GM12878 (cell line): ENCODE measurements around the gene SGO1. TPM values are rescaled to one million over a fixed set of nuclear protein-coding genes. Genes with fewer than 3 reads are reported as not detected.

Experiments
- ATAC-seq: fragments of 200-7000 bp; cut with Tn5 transposase; 3 replicates; pipeline ENCODE4 v1.9.1; 2020; ENCODE audit warnings: mild to moderate bottlenecking, moderate library complexity
- BruUV-seq: library from RNA; stranded (reverse); fragments of 400-500 nt; replicated peaks from 2 replicates; lab custom pipeline; 2021; lab: Mats Ljungman, UMichigan
- CTCF ChIA-PET: fragments of 300-600 bp; sonication (Branson Sonifier 250); formaldehyde crosslinking; extraction: SDS; loops from one replicate; lab custom pipeline; 2021; ENCODE audit warnings: inconsistent platforms; lab: Yijun Ruan, JAX
- POLR2A ChIA-PET: fragments of 350-600 bp; formaldehyde crosslinking; extraction: SDS; loops from one replicate; lab custom pipeline; 2021; ENCODE audit warnings: inconsistent platforms; lab: Charles Lee
- RAD21 ChIA-PET: fragments of 300-600 bp; sonication (Branson Sonifier 250); formaldehyde crosslinking; loops from one replicate; lab custom pipeline; 2023; ENCODE audit warnings: antibody characterized with exemption; ENCODE audit not compliant: unreplicated experiment; lab: Charles Lee
- SMC1A ChIA-PET: fragments of 300-600 bp; sonication (Branson Sonifier 250); formaldehyde crosslinking; loops from one replicate; lab custom pipeline; 2023; ENCODE audit not compliant: unreplicated experiment, uncharacterized antibody; lab: Charles Lee
- DNase-seq: peaks from one replicate; pipeline ENCODE4 v3.0.0-alpha.2; 2011; ENCODE audit warnings: low read depth, low spot score
- FAIRE-seq: peaks from 3 replicates; lab custom pipeline; 2011; peaks lifted over from hg19 to GRCh38; lab: Jason Lieb, UNC
- H2AFZ ChIP-seq: 2 replicates; pipeline ENCODE4 v1.6.0; 2011; ENCODE audit warnings: low read depth, low read length, control low read depth; ENCODE audit not compliant: control insufficient read depth
- H3K27ac ChIP-seq: 2 replicates; pipeline ENCODE4 v1.5.1; 2011; ENCODE audit warnings: control low read depth; ENCODE audit not compliant: control insufficient read depth, insufficient read depth
- H3K27me3 ChIP-seq, 2 experiments: replicated peaks in 1 of 2; 2 replicates each; pipeline versions ENCODE4 v1.6.0 to v1.6.1; 2011; ENCODE audit warnings: low read length in 1 of 2; ENCODE audit not compliant: control insufficient read depth in 2 of 2, insufficient read depth in 2 of 2
- H3K36me3 ChIP-seq, 2 experiments: 2 replicates each; pipeline ENCODE4 v1.5.1; 2011; ENCODE audit warnings: low read length in 1 of 2; ENCODE audit not compliant: control insufficient read depth in 2 of 2, insufficient read depth in 2 of 2
- H3K4me1 ChIP-seq: 2 replicates; pipeline ENCODE4 v1.6.1; 2011; ENCODE audit warnings: mild to moderate bottlenecking, low read length, moderate library complexity, mixed read lengths; ENCODE audit not compliant: control insufficient read depth, insufficient read depth
- H3K4me2 ChIP-seq: 2 replicates; pipeline ENCODE4 v1.6.0; 2011; ENCODE audit warnings: control low read depth; ENCODE audit not compliant: control insufficient read depth, insufficient read depth
- H3K4me3 ChIP-seq: fragments of 200-600 bp; sonication (generic); 2 replicates; pipeline ENCODE4 v1.5.1; 2016
- H3K79me2 ChIP-seq: 2 replicates; pipeline ENCODE4 v1.6.0; 2011; ENCODE audit warnings: low read length; ENCODE audit not compliant: control insufficient read depth, insufficient read depth
- H3K9ac ChIP-seq: 2 replicates; pipeline ENCODE4 v1.8.0; 2011; ENCODE audit warnings: low read length, control low read depth, mixed read lengths; ENCODE audit not compliant: control insufficient read depth, insufficient read depth
- H3K9me3 ChIP-seq: replicated peaks from 3 replicates; pipeline ENCODE4 v1.5.1; 2011; ENCODE audit warnings: mild to moderate bottlenecking, low read length; ENCODE audit not compliant: control insufficient read depth, insufficient read depth
- H4K20me1 ChIP-seq: 2 replicates; pipeline ENCODE4 v1.6.0; 2011; ENCODE audit not compliant: control insufficient read depth, insufficient read depth
- CBFB ChIP-seq: IDR thresholded peaks from 2 replicates; pipeline ENCODE4 v1.6.1; 2016; ENCODE audit warnings: antibody characterized with exemption, low read depth
- E2F8 ChIP-seq: fragments of 450-650 bp; IDR thresholded peaks from 2 replicates; pipeline ENCODE4 v1.6.1; 2018; ENCODE audit warnings: mild to moderate bottlenecking, low read depth, moderate library complexity; ENCODE audit not compliant: partially characterized antibody
- EP300 ChIP-seq, 2 experiments: fragments of 150-350 bp in 1 of 2; IDR thresholded peaks; 2 replicates each; pipeline ENCODE4 v1.6.1; 2011 to 2012; ENCODE audit warnings: low read depth in 2 of 2, low read length in 2 of 2, borderline replicate concordance in 1 of 2, improper control_type of control experiment in 1 of 2, inconsistent platforms in 1 of 2; ENCODE audit not compliant: control insufficient read depth in 1 of 2
- RBBP5 ChIP-seq: fragments of 200-600 bp; sonication (generic); conservative IDR thresholded peaks from 2 replicates; pipeline ENCODE4 v1.6.1; 2016
- SMC3 ChIP-seq: IDR thresholded peaks from 2 replicates; pipeline ENCODE4 v1.6.1; 2011; ENCODE audit warnings: low read length, improper control_type of control experiment, borderline replicate concordance
- WGBS: methylation state at CpG from one replicate; pipeline ENCODE4 v1.1.6; 2016; ENCODE audit warnings: low lambda C conversion rate; ENCODE audit not compliant: insufficient replicate concordance, insufficient coverage; ENCODE audit errors: missing lambda C conversion rate; 5-methylcytosine and 5-hydroxymethylcytosine counted together
- in situ Hi-C: fragments of 300-500 bp; cut with MboI; formaldehyde crosslinking; loops from 9 replicates; pipeline ENCODE4 v1.14.3; 2018; ENCODE audit warnings: mixed read lengths
- intact Hi-C: fragments of 100-400 bp; cut with micrococcal nuclease; formaldehyde crosslinking; loops from one replicate; pipeline ENCODE4 v1.14.2; 2022; ENCODE audit not compliant: unreplicated experiment
- polyA plus RNA-seq, 11 experiments: library from polyadenylated mRNA; depleted of rRNA in 4 of 11; unstranded in 6 of 11; stranded (reverse) in 5 of 11; fragments of >200 nt; fragmentation: Nextera tagmentation in 4 of 11; fragmentation: Illumina TruSeq in 1 of 11; extraction: Ambion mirVana in 4 of 11; extraction: Trizol in 1 of 11; gene quantifications; 1 replicate in 1 of 11; 2 replicates in 10 of 11; pipeline versions ENCODE4 v1.2.1 to v1.2.3, GENCODE V29; 2011 to 2016; ENCODE audit warnings: inconsistent platforms in 2 of 11, missing spikeins in 2 of 11, low read depth in 1 of 11
- total RNA-seq, 4 experiments: library from RNA; depleted of rRNA in 3 of 4; stranded (reverse); fragments of >200 nt in 3 of 4; fragmentation: Illumina TruSeq in 1 of 4; extraction: Trizol in 1 of 4; gene quantifications; 2 replicates each; pipeline versions ENCODE4 v1.2.1 to v1.2.3, GENCODE V29; 2013 to 2021
- TF ChIP-seq, protein P1 (sequence below), 3 experiments: IDR thresholded peaks in 2 of 3; conservative IDR thresholded peaks in 1 of 3; 2 replicates each; pipeline ENCODE4 v1.5.1; 2011; ENCODE audit warnings: low read depth in 3 of 3, low read length in 3 of 3, mild to moderate bottlenecking in 3 of 3, control low read depth in 2 of 3, moderate library complexity in 2 of 3, inconsistent platforms in 1 of 3, mixed read lengths in 1 of 3; ENCODE audit not compliant: control insufficient read depth in 2 of 3, insufficient read depth in 1 of 3; ENCODE audit errors: extremely low read depth in 1 of 3
- TF ChIP-seq, protein P2 (sequence below): fragments of 450-650 bp; IDR thresholded peaks from 2 replicates; pipeline ENCODE4 v1.6.1; 2017; ENCODE audit warnings: borderline replicate concordance
- TF ChIP-seq, protein P3 (sequence below): fragments of 450-650 bp; IDR thresholded peaks from 2 replicates; pipeline ENCODE4 v1.6.1; 2017; ENCODE audit warnings: mild to moderate bottlenecking, low read depth, inconsistent platforms; ENCODE audit not compliant: poor library complexity, severe bottlenecking
- TF ChIP-seq, protein P4 (sequence below): fragments of 450-650 bp; IDR thresholded peaks from 2 replicates; pipeline ENCODE4 v1.6.1; 2017; ENCODE audit warnings: low read depth, mild to moderate bottlenecking, moderate library complexity

SGO1 gene
- total and polyA plus RNA-seq, 10 of the 15 experiments (the other 5 are each of a cell fraction or from before 2014, with no cell fraction given): 10.9 to 46.2 (median 17.6) TPM

GRCh38 chr3:20190991-20191390, 5.0 kb upstream of the SGO1 start (continued):
- TF ChIP-seq, protein P1, sequence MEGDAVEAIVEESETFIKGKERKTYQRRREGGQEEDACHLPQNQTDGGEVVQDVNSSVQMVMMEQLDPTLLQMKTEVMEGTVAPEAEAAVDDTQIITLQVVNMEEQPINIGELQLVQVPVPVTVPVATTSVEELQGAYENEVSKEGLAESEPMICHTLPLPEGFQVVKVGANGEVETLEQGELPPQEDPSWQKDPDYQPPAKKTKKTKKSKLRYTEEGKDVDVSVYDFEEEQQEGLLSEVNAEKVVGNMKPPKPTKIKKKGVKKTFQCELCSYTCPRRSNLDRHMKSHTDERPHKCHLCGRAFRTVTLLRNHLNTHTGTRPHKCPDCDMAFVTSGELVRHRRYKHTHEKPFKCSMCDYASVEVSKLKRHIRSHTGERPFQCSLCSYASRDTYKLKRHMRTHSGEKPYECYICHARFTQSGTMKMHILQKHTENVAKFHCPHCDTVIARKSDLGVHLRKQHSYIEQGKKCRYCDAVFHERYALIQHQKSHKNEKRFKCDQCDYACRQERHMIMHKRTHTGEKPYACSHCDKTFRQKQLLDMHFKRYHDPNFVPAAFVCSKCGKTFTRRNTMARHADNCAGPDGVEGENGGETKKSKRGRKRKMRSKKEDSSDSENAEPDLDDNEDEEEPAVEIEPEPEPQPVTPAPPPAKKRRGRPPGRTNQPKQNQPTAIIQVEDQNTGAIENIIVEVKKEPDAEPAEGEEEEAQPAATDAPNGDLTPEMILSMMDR (IDR thresholded peaks at IDR 0.05 in 2 of 3, conservative IDR thresholded peaks at IDR 0.05 in 1 of 3; ENCODE audit: control insufficient read depth in 2 of 3, extremely low read depth in 1 of 3, insufficient read depth in 1 of 3, low read depth in 3 of 3, low read length in 3 of 3): no peak
- TF ChIP-seq, protein P2, sequence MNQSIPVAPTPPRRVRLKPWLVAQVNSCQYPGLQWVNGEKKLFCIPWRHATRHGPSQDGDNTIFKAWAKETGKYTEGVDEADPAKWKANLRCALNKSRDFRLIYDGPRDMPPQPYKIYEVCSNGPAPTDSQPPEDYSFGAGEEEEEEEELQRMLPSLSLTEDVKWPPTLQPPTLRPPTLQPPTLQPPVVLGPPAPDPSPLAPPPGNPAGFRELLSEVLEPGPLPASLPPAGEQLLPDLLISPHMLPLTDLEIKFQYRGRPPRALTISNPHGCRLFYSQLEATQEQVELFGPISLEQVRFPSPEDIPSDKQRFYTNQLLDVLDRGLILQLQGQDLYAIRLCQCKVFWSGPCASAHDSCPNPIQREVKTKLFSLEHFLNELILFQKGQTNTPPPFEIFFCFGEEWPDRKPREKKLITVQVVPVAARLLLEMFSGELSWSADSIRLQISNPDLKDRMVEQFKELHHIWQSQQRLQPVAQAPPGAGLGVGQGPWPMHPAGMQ: no peak

DNA sequence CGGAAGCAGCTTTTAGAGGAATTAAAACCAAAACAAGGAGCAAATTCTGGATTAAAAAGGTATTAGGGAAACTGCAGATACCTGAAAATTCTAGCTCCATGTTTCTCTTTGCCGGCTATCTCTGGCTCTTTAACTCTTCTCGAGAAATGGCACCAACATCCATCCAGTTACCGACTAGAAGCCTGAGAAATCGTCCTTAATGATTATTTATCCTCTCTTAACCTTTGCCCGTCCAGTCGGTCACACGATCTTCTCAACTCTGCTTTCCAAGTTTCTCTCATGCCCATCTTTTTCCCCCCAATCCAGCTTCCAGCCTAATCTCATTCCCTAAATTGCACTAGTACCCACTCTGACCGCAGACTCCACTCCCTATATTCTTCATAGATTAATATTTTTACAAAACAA, 596 bp upstream of the SGO1 start:
- ChIA-PET CTCF (interaction anchor here (0.7 to 2.8 kb wide), 5 partner anchors 40 to 239 kb away, joined by 3 to 6 read pairs (median 3); no protein-coding TSS in a partner anchor), POLR2A (interaction anchor here (0.6 to 6.0 kb wide), 10 partner anchors 11 to 489 kb away, joined by 3 to 48 read pairs (median 5); partner anchors contain the start of gene KAT2B), SMC1A (interaction anchor here (0.6 to 4.7 kb wide), 15 partner anchors 10 to 256 kb away, joined by 3 to 30 read pairs (median 3); partner anchors contain the start of gene KAT2B), RAD21 (interaction anchor here (0.6 to 4.3 kb wide), 9 partner anchors 9 to 239 kb away, joined by 3 to 28 read pairs (median 4); partner anchors contain the start of gene KAT2B)
- no peaks in the 10 kb centered on the region for H3K27me3 ChIP-seq
- FAIRE-seq (no peak), ATAC-seq (no peak), DNase-seq (no peak)
- peak overlapping the region; percentile 86 for H2AFZ ChIP-seq
- intact Hi-C loops (loop anchor here (1.0 to 10.0 kb wide), 5 partner anchors 60 to 302 kb away; partner anchors contain the start of genes KAT2B and RAB5A), in situ Hi-C loops (loop anchor here (5.0 to 10.0 kb wide), 2 partner anchors 142 to 239 kb away; partner anchors contain the start of genes KAT2B and RAB5A)
- H3K9ac ChIP-seq: peak overlapping the region; percentile 74
- peak overlapping the region; percentile 70 for H3K4me3 ChIP-seq
- no peaks in the 10 kb centered on the region; a peak in 1 of 4 replicates for H3K36me3 ChIP-seq
- H3K27ac ChIP-seq: peak overlapping the region; percentile 89
- H3K4me1 ChIP-seq: no peaks in the 10 kb centered on the region
- WGBS: 1% methylated on average over 9 of the region's 9 CpGs
- peaks cover 25% of the 10 kb centered on the region for H3K79me2 ChIP-seq
- H3K9me3 ChIP-seq: no peaks in the 10 kb centered on the region
- BruUV-seq: TSS peak; percentile 97
- H4K20me1 ChIP-seq: no peaks in the 10 kb centered on the region
- H3K4me2 ChIP-seq: peak overlapping the region; percentile 91
- TF ChIP-seq E2F8: peak; percentile 19
- TF ChIP-seq, protein P3, sequence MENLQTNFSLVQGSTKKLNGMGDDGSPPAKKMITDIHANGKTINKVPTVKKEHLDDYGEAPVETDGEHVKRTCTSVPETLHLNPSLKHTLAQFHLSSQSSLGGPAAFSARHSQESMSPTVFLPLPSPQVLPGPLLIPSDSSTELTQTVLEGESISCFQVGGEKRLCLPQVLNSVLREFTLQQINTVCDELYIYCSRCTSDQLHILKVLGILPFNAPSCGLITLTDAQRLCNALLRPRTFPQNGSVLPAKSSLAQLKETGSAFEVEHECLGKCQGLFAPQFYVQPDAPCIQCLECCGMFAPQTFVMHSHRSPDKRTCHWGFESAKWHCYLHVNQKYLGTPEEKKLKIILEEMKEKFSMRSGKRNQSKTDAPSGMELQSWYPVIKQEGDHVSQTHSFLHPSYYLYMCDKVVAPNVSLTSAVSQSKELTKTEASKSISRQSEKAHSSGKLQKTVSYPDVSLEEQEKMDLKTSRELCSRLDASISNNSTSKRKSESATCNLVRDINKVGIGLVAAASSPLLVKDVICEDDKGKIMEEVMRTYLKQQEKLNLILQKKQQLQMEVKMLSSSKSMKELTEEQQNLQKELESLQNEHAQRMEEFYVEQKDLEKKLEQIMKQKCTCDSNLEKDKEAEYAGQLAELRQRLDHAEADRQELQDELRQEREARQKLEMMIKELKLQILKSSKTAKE: peak; percentile 50
- TF ChIP-seq EP300 (IDR thresholded peaks at IDR 0.05; ENCODE audit: borderline replicate concordance in 1 of 2, control insufficient read depth in 1 of 2, low read depth in 2 of 2, low read length in 2 of 2): 0 out of 4 replicates have a peak, but pooled peaks of 1 of the 2 experiments have one; percentile 2
- no peak for TF ChIP-seq SMC3
- TF ChIP-seq CBFB: no peak
- TF ChIP-seq RBBP5: no peak
- TF ChIP-seq, protein P4, sequence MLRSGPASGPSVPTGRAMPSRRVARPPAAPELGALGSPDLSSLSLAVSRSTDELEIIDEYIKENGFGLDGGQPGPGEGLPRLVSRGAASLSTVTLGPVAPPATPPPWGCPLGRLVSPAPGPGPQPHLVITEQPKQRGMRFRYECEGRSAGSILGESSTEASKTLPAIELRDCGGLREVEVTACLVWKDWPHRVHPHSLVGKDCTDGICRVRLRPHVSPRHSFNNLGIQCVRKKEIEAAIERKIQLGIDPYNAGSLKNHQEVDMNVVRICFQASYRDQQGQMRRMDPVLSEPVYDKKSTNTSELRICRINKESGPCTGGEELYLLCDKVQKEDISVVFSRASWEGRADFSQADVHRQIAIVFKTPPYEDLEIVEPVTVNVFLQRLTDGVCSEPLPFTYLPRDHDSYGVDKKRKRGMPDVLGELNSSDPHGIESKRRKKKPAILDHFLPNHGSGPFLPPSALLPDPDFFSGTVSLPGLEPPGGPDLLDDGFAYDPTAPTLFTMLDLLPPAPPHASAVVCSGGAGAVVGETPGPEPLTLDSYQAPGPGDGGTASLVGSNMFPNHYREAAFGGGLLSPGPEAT: peak; percentile 10; the same call in 1 of the 2 replicates
